Testis (tissue), 3 donors: Measurements from ENCODE around the gene CLIC4. TPM values are rescaled to one million over a fixed set of nuclear protein-coding genes. Genes with fewer than 3 reads are reported as not detected.
A peak's percentile ranks its signal among the peaks of the same experiment; 100 is the strongest.

Source experiments
- DNase-seq: peaks from one replicate; pipeline ENCODE4 v3.0.0-alpha.2; 2019
- H3K27ac ChIP-seq, 2 donors: fragments of 200-600 bp; sonication (generic); one replicate each; pipeline ENCODE4 v1.5.1; 2019
- H3K27me3 ChIP-seq: fragments of 200-600 bp; sonication (generic); one replicate; pipeline ENCODE4 v1.5.1; 2019
- H3K36me3 ChIP-seq: fragments of 200-600 bp; sonication (generic); one replicate; pipeline ENCODE4 v1.5.1; 2017; ENCODE audit warnings: low read depth; ENCODE audit errors: missing control alignments
- H3K4me1 ChIP-seq: fragments of 200-600 bp; sonication (generic); one replicate; pipeline ENCODE4 v1.5.1; 2019
- H3K4me3 ChIP-seq, 2 donors: fragments of 200-600 bp; sonication (generic); one replicate each; pipeline ENCODE4 v1.5.1; 2017 to 2019
- H3K9me3 ChIP-seq: fragments of 200-600 bp; sonication (generic); one replicate; pipeline ENCODE4 v1.5.1; 2017
- POLR2A ChIP-seq: fragments of 450-650 bp; IDR thresholded peaks from one replicate; pipeline ENCODE4 v1.6.1; 2017; ENCODE audit warnings: antibody characterized with exemption, mild to moderate bottlenecking, moderate library complexity
- WGBS, 2 donors: methylation state at CpG; one replicate each; pipeline ENCODE4 v1.1.5; 2018; 5-methylcytosine and 5-hydroxymethylcytosine counted together
- intact Hi-C: fragments of 100-400 bp; cut with DNase I; formaldehyde crosslinking; loops from one replicate; pipeline ENCODE4 v1.15.1; 2023; ENCODE audit warnings: low total_unique reads
- polyA plus RNA-seq: library from polyadenylated mRNA; stranded (reverse); fragments of 350-450 nt; fragmentation: Illumina TruSeq; extraction: RNeasy Lipid Tissue Mini Kit (QIAGEN cat#74804); gene quantifications from one replicate; pipeline ENCODE4 v1.2.3, GENCODE V29; 2014; ENCODE audit warnings: low read depth, low replicate concordance; ENCODE audit not compliant: insufficient read depth
- total RNA-seq, 2 donors: library from RNA; depleted of rRNA; stranded (reverse); fragments of >200 nt; gene quantifications; one replicate each; pipeline ENCODE4 v1.2.3, GENCODE V29; 2016
- TF ChIP-seq, protein P1 (sequence below), 3 experiments: fragments of 450-650 bp in 2 of 3; fragments of 200-600 bp in 1 of 3; sonication (generic) in 1 of 3; IDR thresholded peaks; one replicate each; pipeline ENCODE4 v1.5.1; 2016 to 2019; ENCODE audit warnings: antibody characterized with exemption in 3 of 3, mild to moderate bottlenecking in 2 of 3, moderate library complexity in 1 of 3

Gene CLIC4
- total and polyA plus RNA-seq, 3 donors from 2014 or later, result 47.2 to 72.4 (median 48.8) TPM

DNA sequence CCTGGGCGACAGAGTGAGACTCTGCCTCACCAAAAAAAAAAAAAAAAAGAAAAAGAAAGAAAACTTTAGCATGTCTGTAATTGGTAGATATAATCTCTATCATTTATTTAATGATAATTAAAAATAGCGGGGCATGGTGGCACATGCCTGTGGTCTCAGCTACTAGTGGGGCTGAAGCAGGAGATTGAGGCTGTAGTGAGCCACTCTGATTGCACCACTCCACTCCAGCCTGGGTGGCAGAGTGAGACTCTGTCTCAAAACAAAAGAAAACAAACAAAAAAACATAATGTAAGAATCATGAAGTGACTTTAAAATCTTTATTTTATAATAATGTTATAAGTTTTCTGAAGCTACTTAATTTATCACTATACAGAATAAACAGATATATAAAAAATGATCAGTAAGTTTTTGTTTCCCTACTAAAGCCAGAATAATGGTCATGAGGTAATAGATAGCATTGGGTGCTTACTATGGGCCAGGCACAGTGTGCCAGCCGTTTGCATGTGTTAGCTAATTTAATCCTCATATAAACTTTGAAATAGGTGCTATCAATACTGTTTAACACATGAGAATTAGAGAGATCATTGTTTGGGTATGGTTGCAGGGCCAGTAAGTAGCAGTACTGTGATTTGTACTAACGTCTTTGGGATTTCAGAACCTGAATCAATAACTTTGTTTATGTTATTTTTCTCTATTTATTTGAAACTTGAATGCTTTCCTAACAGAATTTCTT, 23.8 kb downstream of the CLIC4 start:
- 68% methylated on average over 4 of the region's 4 CpGs for WGBS, 2 donors
- no peak for DNase-seq
- H3K36me3 ChIP-seq, result no peaks in the 10 kb centered on the region
- H3K4me1 ChIP-seq, result peaks cover 22% of the 10 kb centered on the region
- TF ChIP-seq POLR2A, result no peak
- TF ChIP-seq, protein P1, sequence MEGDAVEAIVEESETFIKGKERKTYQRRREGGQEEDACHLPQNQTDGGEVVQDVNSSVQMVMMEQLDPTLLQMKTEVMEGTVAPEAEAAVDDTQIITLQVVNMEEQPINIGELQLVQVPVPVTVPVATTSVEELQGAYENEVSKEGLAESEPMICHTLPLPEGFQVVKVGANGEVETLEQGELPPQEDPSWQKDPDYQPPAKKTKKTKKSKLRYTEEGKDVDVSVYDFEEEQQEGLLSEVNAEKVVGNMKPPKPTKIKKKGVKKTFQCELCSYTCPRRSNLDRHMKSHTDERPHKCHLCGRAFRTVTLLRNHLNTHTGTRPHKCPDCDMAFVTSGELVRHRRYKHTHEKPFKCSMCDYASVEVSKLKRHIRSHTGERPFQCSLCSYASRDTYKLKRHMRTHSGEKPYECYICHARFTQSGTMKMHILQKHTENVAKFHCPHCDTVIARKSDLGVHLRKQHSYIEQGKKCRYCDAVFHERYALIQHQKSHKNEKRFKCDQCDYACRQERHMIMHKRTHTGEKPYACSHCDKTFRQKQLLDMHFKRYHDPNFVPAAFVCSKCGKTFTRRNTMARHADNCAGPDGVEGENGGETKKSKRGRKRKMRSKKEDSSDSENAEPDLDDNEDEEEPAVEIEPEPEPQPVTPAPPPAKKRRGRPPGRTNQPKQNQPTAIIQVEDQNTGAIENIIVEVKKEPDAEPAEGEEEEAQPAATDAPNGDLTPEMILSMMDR (IDR thresholded peaks at IDR 0.05), result no peak
- H3K27ac ChIP-seq, result peak overlapping the region; percentile 73 to 91
- intact Hi-C loops, result no loop called here
- no peaks in the 10 kb centered on the region for H3K9me3 ChIP-seq
- no peaks in the 10 kb centered on the region for H3K27me3 ChIP-seq
- H3K4me3 ChIP-seq, result no peak overlapping the region

DNA sequence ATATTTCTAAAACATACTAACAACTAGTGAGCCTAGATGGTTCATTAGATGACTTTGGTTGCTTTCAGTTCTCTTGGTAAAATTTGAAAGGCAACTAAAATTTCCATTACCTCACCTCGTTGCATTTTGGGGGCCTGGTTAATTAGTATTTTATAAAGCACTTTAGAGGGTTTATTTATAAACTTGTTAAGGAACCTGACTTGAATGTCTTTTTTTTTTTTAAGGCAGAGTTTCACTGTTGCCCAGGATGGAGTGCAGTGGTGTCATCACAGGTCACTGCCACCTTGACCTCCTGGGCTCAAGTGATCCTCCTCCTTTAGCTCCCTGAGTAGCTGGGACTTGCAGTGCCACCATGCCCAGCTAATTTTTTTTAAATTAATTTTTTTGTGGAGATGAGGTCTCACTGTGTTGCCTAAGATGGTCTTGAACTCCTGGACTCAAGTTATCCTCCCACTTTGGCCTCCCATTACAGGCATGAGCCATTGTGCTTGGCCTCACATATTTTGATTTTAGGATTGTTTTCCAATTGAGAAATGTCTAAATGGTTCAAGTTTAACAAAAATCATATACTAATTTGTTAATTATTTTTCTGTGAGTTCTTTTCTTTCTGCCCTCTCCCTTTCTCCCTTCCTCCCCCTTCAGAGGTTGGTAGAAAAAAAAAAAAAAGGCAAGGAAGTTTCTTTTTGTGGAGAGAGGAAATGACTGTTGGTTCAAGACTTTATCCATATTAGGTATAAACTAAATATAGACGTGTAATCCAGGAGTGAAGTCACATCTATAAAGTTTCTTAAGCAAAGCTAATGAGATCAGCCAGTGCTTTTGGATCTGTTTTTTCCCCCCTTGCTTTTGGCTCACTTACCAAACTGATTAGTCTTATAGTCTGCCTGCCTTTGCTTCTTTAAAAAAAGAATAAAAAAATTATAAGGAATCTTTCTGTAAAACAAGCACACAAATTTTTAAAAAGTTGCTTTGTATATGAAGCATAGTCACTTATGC, 24.7 kb downstream of the CLIC4 start:
- Histone ChIP-seq H3K27me3 (no peaks in the 10 kb centered on the region), H3K36me3 (no peaks in the 10 kb centered on the region), H3K4me1 (peaks cover 16% of the 10 kb centered on the region), H3K27ac (peak overlapping the region; percentile 74 to 91), H3K9me3 (no peaks in the 10 kb centered on the region), H3K4me3 (no peak overlapping the region)
- WGBS, 2 donors, result 41 to 43% methylated on average over 2 of the region's 2 CpGs
- DNase-seq, result no peak
- TF ChIP-seq POLR2A, result no peak
- TF ChIP-seq, protein P1 (IDR thresholded peaks at IDR 0.05), result no peak
- intact Hi-C loops, result no loop called here

DNA sequence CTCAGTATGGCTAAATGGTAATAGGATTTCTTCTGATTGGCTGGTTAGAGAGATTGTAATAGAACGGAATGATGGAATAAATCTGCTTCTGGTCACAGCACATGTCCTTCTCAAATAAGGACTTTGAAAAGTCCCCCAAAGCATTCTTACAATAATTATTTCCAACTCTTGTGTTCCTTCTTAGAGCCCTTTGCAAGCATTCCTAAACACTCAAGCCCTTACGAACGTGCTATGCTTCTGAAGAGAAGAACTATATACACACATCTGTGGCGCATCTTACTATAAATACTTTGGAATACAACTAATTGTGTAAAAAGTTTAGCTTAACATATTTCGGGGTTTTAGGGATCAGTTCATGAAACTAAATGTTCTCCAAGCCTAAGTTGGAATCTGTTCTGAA, 25.6 kb downstream of the CLIC4 start:
- H3K36me3 ChIP-seq, result no peaks in the 10 kb centered on the region
- H3K4me1 ChIP-seq, result peaks cover 16% of the 10 kb centered on the region
- intact Hi-C loops, result no loop called here
- H3K9me3 ChIP-seq, result no peaks in the 10 kb centered on the region
- H3K27me3 ChIP-seq, result no peaks in the 10 kb centered on the region
- no peak for DNase-seq
- 56% methylated on average over 5 of the region's 5 CpGs for WGBS, 2 donors
- TF ChIP-seq, protein P1 (IDR thresholded peaks at IDR 0.05), result no peak
- no peak for TF ChIP-seq POLR2A
- peak overlapping the region; percentile 74 to 91 for H3K27ac ChIP-seq
- H3K4me3 ChIP-seq, result no peak overlapping the region

DNA sequence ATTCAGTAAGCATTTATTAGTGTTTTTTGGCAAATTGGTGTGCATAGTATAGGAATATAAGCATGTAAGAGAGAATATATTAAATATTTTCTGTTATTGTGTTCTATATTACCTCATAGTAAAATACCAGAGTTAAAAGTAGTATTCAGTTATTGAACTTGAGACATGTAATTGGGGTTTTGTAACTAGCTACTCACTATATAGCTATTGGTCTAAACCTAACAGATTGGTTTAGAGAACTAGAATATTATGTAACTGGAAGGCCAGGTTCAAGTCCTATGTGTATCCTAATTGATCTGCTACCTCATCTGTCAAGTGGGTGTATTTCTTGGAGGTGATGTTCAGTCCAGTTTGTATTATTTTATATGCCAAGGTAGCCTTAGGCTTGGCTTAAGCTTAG, 26.3 kb downstream of the CLIC4 start:
- Histone ChIP-seq H3K27ac (peak overlapping the region; percentile 74 to 91), H3K4me3 (no peak overlapping the region), H3K36me3 (no peaks in the 10 kb centered on the region), H3K27me3 (no peaks in the 10 kb centered on the region), H3K4me1 (peaks cover 16% of the 10 kb centered on the region), H3K9me3 (no peaks in the 10 kb centered on the region)
- intact Hi-C loops, result no loop called here
- DNase-seq, result no peak
- TF ChIP-seq POLR2A, result no peak
- TF ChIP-seq, protein P1 (IDR thresholded peaks at IDR 0.05), result no peak
